Neural progenitor cell (in vitro differentiated cells): Measurements from ENCODE around the gene SCML2.

ENCODE experiments used
- EZH2 ChIP-seq: fragments of 200-600 bp; sonication (generic); IDR thresholded peaks from 2 replicates; pipeline ENCODE4 v1.6.1; 2017; ENCODE audit warnings: antibody characterized with exemption, mild to moderate bottlenecking, moderate library complexity
- EZH2phosphoT487 ChIP-seq: fragments of 200-600 bp; sonication (generic); IDR thresholded peaks from 2 replicates; pipeline ENCODE4 v1.6.1; 2017; ENCODE audit warnings: antibody characterized with exemption
- TF ChIP-seq, protein P1 (sequence below): fragments of 200-600 bp; sonication (generic); IDR thresholded peaks from 2 replicates; pipeline ENCODE4 v1.5.1; 2017; ENCODE audit warnings: antibody characterized with exemption, mild to moderate bottlenecking

DNA sequence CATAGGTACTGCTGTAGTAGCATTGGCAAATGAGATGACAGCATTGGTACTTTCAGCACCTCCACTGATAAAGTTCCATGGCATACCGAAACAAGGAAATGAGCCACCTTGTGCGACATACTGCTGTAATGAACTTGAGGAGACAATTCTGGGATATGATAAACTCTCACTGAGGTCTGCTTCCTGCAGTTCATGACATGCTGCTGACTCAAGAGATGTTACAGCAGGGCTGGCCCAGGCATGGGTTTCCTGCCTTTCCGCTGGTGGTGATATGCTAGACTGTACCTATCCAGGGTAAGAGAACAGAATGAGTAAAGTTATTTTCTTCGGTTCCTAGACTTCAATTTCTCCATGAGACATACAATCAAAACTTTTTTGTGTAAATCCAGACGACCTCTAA is 150.9 kb downstream of the SCML2 start:
- TF ChIP-seq, protein P1, sequence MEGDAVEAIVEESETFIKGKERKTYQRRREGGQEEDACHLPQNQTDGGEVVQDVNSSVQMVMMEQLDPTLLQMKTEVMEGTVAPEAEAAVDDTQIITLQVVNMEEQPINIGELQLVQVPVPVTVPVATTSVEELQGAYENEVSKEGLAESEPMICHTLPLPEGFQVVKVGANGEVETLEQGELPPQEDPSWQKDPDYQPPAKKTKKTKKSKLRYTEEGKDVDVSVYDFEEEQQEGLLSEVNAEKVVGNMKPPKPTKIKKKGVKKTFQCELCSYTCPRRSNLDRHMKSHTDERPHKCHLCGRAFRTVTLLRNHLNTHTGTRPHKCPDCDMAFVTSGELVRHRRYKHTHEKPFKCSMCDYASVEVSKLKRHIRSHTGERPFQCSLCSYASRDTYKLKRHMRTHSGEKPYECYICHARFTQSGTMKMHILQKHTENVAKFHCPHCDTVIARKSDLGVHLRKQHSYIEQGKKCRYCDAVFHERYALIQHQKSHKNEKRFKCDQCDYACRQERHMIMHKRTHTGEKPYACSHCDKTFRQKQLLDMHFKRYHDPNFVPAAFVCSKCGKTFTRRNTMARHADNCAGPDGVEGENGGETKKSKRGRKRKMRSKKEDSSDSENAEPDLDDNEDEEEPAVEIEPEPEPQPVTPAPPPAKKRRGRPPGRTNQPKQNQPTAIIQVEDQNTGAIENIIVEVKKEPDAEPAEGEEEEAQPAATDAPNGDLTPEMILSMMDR: no peak
- TF ChIP-seq EZH2phosphoT487 (no peak), EZH2 (no peak)
